Activated gamma-delta T cell treated with Interleukin-2 at 50 U/mL for 16 hours (primary cell): ENCODE measurements around the gene CDC42BPA.
"Not testable (repeated sequence)": the region's sequence is repeated elsewhere in the genome, so short reads cannot be mapped to it uniquely, and the experiment has no call there.

Source experiments
- DNase-seq: peaks from one replicate; pipeline ENCODE4 v3.0.0-alpha.2; 2020

CDC42BPA gene

DNA sequence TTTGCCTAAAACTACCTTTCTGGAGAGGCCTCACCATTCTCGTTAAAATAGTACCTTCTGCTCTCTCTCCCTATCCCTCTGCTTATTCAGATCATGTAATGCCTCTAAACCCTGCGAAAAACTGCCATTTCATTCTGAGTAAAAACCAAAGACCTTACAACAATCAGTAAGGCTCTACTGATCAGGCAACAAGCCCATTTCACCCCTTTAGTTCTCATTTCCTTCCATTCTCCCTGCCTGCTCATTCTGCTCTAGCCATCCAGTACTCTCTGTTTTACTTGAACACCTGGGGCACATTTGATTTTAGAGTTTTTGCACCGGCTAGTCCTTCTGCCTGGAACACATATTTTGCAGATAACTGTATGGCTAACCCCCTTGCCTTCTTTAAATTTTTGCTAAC is 190.4 kb downstream of the CDC42BPA start:
- DNase-seq = no peak

DNA sequence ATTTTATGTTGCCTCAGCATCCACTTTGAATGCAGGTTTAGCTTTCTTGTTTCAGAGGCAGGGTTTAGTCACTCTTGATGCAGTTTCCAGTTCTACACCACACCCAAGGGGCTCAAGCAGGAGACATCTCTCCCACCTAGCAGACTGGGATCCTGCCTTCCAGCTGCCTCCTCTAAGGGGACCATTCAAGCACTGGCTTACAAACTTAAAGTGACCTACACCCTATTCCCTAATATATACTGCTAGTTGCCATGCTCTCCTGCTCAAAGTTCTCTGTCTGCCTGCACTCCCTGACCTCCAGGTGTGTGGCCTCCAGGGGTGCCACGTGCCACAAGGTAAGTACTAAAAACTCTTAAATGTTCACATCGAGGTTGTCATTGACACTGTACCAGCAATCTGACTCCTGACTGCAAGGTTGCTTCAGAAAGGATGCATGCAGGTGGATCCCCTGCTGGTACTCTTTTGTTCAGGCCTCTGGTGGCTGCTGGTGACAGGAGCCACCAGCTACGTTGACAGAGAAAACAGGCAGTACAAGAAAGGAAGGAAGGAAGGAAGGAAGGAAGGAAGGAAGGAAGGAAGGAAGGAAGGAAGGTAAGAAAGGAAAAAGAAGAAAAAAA is 192.3 kb downstream of the CDC42BPA start:
- DNase-seq = no peak

DNA sequence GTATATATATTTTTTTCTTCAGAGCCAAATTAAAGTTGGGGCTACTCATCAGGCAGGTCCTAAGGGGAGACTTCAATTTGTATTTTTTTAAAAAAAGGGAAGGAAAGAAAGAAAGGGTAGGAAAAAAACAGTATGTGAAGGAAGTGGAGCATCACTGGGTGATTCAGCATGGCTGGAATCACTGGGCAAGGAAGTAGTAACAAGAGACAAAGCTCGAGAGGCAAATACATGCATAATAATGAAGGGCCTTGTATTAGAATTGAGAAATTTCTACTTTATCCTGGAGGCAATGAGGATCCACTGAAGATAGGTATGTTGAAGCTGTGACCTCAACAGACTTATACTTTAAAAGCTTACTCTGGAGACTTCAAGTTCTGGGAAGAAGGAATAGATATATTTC is 193.8 kb downstream of the CDC42BPA start:
- no peak for DNase-seq

DNA sequence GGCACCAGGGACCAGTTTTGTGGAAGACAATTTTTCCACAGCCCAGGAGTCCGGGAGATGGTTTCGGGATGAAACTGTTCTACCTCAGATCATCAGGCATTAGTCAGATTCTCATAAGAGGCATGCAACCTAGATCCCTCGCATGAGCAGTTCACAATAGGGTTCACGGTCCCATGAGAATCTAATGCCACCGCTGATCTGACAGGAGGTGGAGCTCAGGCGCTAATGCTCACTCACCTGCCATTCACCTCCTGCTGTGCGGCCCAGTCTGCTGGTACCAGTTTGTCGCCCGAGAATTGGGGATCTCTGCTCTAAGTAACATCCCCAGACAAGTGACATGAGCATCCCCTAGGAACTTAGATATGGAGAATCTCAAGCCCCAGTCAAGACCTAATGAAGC is 197.5 kb downstream of the CDC42BPA start:
- no peak for DNase-seq

DNA sequence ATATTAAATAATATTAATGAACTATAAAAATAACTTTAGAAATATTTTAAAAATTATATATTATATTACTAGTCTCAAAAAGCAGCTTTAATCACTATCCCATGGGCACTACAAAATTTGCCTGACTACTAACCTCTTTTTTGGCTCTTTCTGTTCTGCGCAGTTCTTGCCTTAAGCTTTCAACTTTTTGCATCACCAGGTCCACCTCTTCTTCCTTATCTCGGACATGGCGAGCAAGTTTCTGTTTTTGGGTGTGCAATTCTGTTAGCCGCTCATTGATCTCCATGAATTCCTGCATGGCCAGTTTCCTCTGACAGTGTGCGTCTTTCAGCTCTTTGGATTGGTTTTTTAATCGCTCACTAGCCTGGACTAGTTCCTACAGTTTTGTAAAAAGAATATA is 205.8 kb downstream of the CDC42BPA start:
- no peak for DNase-seq

DNA sequence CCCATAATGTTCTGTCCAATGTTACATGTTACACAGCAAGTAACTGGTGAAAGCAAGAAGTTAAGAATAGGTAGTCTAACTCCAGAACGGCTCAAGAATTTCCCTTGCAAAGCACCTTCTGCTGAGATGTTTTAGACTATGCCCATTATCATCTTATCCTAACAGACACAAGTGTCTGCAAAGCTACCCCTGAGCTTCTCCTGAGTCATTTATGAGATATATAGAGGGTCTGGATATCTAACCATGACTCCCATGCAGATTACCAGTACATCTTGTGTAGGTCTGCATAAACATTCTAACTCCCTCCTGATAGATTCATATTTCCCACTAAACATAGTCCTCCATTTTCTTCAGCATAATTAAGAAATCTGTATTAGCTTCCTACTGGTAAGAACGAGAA is 206.5 kb downstream of the CDC42BPA start:
- no peak for DNase-seq

DNA sequence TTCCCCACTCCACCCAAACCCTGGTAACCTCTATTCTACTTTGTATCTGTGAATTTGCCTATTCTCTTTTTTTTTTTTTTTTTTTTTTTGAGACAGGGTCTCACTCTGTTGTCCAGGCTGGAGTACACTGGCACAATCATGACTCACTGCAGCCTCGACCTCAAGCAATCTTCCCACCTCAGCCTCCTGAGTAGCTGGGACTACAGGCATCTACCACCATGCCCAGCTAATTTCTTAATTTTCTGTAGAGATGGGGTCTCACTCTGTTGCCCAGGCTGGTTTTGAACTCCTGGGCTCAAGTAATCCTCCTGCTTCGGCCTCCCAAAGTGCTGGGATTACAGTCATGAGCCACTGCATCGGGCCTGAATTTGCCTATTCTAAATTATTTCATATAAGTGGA is 213.0 kb downstream of the CDC42BPA start:
- DNase-seq = not testable (repeated sequence)

DNA sequence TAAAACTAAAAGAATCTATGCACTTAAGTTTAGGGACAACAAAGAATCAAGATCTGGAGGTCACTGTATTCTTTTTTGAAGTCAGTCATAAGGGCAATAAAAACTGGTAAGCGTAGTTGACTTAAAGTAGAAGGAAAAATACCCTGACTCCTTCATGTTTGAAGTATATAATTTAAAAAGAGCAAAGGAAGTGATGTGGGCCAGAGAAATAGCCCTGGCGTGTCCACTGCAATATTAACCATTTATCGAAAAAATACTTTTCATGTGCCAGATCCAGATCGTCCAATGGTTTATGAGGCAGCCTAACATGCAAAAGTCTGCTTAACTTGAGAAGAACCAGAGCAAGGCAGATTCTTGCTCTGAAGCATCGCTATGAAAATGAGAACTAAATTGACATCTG is 216.2 kb downstream of the CDC42BPA start:
- DNase-seq = no peak

DNA sequence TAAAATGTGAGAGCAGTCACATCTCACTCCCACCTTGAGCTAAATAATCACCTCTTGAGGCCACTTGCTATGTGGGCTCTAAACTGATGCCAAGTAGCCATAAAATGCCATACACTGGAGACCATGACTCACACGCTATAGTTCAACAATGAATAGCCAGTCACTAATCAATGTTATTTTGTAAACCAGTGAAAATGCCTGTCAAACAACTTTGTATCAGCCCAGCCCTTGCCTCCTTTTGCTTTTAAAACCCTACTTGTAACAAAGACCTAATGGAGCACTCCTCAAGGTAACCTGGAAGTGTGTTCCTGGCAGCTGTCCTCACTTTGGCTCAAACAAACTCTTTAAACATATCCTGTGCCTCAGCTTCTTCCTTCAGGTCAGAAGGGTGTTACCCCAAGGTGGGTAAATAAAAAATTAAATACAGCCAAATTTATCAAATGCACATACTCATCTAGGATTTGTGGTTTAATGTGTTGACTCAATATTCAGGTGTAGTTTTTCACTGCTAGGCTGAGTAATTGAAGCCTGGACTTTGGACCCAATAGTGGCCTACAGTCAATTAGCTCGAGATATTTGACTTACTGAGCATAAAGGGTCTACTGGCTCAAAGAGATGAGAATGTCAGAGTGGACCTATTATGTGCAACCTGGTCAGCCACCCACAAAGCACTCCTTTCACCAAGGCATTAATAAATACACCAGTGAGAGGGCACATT is 223.9 kb downstream of the CDC42BPA start:
- no peak for DNase-seq

GRCh38 chr1:227093309-227093708 is 225.0 kb downstream of the CDC42BPA start:
- no peak for DNase-seq

DNA sequence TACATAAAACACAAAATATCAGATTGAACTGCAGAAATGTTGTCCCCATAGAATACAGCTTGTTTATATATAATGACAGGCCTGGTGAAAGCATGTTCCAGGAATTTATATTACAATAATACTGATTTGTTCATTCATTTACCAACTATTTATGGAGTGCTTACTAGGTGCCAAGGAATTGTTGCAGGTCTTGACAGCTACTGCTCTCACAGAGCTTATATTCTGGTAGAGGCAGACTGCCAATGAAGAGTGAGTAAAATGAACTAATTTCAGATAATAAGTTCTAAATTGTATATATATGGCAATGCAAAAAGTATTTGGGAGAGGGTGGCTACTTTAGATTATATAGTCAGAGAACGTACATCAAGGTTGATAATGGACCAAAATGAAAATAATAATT is 226.2 kb downstream of the CDC42BPA start:
- DNase-seq = no peak

- no peak for DNase-seq
Observed at GRCh38 chr1:227086636-227087035, 231.7 kb downstream of the CDC42BPA start.

DNA sequence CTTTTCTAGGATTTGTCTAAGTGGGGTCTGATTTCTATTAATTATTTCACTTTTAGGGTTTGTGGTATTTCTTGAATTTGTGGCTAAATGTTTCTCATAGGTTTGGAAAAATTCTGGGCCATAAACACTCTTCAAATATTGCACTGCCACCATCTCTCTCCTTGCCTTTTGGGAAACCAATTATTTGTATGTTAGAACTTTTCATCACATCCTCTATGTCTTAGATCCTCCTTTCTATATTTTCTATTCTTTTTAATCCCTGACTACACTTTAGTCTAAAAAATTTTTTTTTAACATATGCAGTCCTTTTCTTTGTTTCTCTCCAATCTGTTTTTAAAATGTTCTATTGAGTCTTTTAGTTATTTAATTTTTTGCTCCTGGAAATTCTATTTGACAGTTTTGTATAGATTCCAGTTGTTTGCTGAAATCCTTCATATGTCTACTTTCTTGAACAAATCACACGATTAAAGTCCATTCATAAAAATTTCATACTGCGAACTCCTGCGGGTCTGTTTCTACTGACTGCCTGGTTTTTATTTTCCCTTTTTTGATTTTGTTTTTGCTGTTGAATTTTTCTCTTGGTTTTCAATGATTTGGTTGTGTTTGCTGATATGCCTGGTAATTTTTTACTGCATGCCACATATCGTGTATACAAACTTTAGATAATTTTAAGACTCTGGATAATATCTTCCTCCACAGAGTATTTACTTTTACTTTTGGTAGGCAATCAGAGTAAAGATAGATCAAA is 235.1 kb downstream of the CDC42BPA start:
- no peak for DNase-seq

DNA sequence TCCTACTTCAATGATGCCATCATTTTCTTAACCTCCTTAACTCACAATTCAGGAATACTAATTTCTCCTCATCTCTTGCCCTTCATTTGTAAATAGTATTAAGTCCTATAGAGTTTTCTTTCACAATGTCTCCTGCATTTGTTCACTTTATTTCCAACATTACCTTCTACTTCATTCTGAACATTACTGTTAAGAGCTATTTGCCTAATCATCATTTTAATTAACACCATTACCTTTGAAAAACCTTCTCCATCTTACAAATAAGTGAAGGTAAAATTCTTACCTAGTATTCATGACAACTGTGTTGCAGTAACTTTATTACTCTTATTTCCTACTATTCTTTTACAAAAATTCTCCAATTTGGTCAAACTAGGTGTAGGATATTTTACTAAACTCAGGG is 240.5 kb downstream of the CDC42BPA start:
- DNase-seq = no peak

DNA sequence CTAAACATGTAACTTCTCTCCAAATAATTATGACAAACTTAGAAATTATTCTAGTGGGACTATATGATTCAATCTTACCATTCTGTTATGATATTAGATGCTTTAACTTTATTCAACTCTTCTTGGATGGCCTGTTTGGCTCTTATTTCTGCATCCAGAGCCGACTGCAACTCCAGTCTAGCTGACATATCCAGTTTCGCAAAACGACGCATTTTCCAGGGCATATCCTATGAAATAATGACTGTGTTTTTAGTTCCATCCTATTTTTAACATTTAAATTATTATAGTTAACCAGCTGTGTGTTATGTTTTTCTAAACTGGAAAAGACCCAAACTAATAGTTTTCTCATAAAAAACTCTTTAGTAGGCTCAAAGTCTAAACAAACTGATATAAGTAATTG is 244.5 kb downstream of the CDC42BPA start:
- DNase-seq = no peak

DNA sequence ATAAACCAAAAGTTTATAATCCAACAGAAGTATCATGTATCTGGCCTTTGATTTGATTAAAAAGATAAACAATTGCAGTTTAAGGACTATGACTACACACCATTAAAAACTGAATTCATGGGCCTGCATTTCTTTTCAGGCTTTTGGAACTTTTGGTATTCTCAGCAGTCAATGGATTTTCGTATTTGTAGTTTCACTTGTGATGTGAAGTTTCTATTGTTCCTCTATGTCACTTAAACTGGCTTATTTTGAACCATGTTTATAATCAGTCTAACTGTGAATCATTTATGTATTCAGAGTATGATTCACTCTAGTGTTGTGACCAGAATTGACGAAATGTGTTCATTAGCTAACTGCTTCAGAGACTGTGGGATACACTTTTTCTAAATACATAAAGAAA is 245.3 kb downstream of the CDC42BPA start:
- DNase-seq = no peak

GRCh38 chr1:227071895-227072587 is 246.3 kb downstream of the CDC42BPA start:
- no peak for DNase-seq

DNA sequence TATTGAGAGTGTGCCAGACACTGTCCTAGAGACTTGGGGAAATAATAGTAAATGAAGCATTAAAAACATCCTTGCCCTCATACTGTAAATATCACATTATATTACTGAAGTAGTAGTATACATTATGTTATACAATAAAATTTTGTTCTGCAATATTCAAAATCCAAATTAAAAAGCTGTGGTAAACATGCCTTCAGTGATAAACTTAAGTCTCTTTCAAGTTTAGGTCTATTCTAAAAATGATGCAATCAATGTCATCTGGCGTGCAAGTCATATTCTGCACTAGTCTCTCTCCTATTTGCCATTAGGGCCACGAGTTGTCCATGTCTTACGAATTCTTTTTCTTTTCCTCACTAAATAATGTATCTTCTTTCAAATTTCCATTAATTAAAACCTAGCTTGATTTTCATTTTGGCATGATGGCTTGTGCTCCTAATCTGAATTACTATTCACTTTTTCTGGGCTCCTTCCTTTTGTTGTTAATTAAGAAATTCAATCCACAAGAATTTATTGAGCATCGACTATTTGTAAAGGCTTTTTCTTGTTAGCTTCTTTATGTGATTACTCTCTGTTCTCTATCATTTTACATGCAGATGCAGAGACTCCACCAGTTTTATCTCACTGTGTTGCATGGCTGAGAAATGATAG is 247.5 kb downstream of the CDC42BPA start:
- DNase-seq = no peak

- no peak for DNase-seq
Observed at GRCh38 chr1:227069490-227069889, 248.8 kb downstream of the CDC42BPA start.

DNA sequence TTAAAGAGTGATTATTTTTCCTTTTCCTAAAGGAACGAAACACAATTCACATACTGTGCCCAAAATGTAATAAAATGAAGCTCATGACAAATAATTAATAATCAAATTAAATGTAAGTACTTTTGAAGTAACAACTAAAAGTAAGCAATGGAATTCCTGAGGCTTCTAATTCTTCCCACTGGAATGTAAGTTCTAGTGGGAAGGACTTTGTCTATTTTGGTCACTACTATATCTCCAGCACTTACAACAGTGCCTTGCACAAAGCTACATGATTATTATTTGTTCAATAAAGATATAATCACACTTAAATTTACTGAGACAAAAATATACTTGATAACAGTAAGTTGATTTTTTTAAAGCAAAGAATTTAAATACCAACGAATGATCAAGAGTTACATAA is 249.4 kb downstream of the CDC42BPA start:
- no peak for DNase-seq

DNA sequence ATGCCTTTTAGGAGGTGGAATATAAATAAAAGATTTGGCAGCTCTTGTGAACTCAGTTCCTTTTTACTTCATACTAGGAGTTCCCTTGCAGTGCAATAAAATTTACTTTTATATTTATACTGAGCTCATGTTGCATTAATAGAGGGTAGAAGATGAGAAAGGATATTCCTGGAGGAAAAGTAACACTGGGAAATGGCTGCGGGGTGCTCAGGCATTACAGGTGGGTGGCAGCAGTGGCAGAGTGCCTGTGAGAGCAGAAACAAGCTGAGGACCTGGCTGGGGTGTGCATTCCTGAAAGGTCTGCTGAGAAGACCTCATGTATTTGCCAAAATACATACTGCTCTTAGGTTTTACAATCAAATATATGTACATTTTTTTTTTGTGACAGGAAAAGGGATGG is 251.3 kb downstream of the CDC42BPA start:
- DNase-seq = no peak

DNA sequence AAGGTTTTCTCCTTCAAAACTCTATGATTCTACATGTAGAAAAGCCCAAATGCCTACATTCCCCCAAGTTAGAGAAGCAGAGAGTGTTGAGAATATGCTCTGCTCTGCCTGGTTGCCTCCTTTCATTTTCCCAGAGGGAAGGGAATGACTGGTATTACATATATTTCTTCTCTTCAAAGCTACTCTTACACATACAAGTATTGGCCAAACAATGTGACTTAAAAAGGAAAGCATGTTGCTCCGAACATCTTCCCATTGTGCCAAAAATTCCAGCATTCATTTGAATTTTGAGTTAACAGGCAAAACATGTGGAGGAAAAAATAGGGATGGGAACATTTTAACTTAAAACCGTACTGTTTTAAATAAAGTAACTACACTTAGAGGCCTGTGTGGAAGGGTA is 253.0 kb downstream of the CDC42BPA start:
- DNase-seq = no peak

DNA sequence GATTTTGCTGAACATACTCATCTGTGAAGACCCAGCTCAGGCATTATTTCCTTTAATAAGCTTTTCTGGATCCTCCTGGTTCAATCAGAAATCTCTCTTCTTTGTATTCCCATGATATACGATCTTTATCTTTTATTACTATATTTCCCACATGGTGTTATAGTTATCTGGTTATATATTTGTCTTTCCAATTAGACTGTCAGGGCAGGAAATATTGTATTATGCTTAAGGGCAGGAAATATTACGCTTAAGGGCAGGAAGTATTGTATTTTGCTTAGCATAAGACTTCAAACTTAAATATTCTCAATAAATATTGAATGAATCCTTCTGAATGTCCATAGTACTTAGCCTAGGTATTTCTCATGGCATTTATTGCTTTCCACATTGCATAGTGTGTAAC is 256.0 kb downstream of the CDC42BPA start:
- no peak for DNase-seq
